Ovary (tissue), 9 donors: ENCODE results near the gene SELENOF. TPM values are rescaled to one million over a fixed set of nuclear protein-coding genes. Genes with fewer than 3 reads are reported as not detected.

ENCODE experiments used
- DNase-seq, 5 donors: peaks; one replicate each; pipeline ENCODE4 v3.0.0-alpha.2; 2019 to 2020
- H3K27ac ChIP-seq, 2 donors: fragments of 200-600 bp; one replicate each; pipeline versions ENCODE4 v1.5.1 to v1.8.0; 2019 to 2022
- H3K27me3 ChIP-seq: fragments of 200-600 bp; one replicate; pipeline ENCODE4 v1.8.0; 2022
- H3K36me3 ChIP-seq: fragments of 200-600 bp; sonication (generic); one replicate; pipeline ENCODE4 v1.5.1; 2019
- H3K4me1 ChIP-seq: one replicate; pipeline ENCODE4 v1.8.1; 2013; ENCODE audit warnings: mild to moderate bottlenecking, moderate library complexity; ENCODE audit not compliant: insufficient read depth
- H3K4me3 ChIP-seq: fragments of 200-600 bp; sonication (generic); one replicate; pipeline ENCODE4 v1.5.1; 2017
- H3K9me3 ChIP-seq, 2 donors: fragments of 200-600 bp in 1 of 2; sonication (generic) in 1 of 2; one replicate each; pipeline versions ENCODE4 v1.5.1 to v1.8.1; 2013 to 2019; ENCODE audit warnings: mild to moderate bottlenecking in 1 of 2, moderate library complexity in 1 of 2
- CTCF ChIP-seq, 3 donors: fragments of 450-650 bp in 2 of 3; fragments of 200-600 bp in 1 of 3; IDR thresholded peaks; one replicate each; pipeline versions ENCODE4 v1.5.1 to v1.8.0; 2016 to 2022; ENCODE audit warnings: antibody characterized with exemption in 3 of 3, mild to moderate bottlenecking in 1 of 3
- EP300 ChIP-seq: sonication (generic); formaldehyde crosslinking; IDR thresholded peaks from one replicate; pipeline ENCODE4 v1.6.1; 2017; ENCODE audit warnings: antibody characterized with exemption
- POLR2A ChIP-seq: fragments of 450-650 bp; IDR thresholded peaks from one replicate; pipeline ENCODE4 v1.6.1; 2017; ENCODE audit warnings: antibody characterized with exemption, mild to moderate bottlenecking, moderate library complexity
- WGBS, 3 donors: extraction: QIAGEN DNeasy Blood & Tissue Kit in 1 of 3; methylation state at CpG; one replicate each; pipeline versions ENCODE4 v1.1.5 to v1.1.7; 2013 to 2017; 5-methylcytosine and 5-hydroxymethylcytosine counted together
- intact Hi-C, 4 donors: fragments of 100-400 bp; cut with DNase I; formaldehyde crosslinking; loops; one replicate each; pipeline versions ENCODE4 v1.11.0 to v1.15.1; 2022 to 2023
- polyA plus RNA-seq, 2 donors: library from polyadenylated mRNA; stranded (reverse); fragments of 200-250 nt in 1 of 2; fragments of 350-450 nt in 1 of 2; fragmentation: Illumina TruSeq in 1 of 2; extraction: RNeasy Lipid Tissue Mini Kit (QIAGEN cat#74804) in 1 of 2; gene quantifications; one replicate each; pipeline ENCODE4 v1.2.3, GENCODE V29; 2013 to 2014
- total RNA-seq, 7 donors: library from RNA; depleted of rRNA in 2 of 7; stranded (reverse); fragments of >200 nt in 2 of 7; fragmentation: NEBNext Ultra II Directional in 3 of 7; extraction: Animal tissue kit (Norgen Biotek cat#: 25700) in 3 of 7; gene quantifications; one replicate each; pipeline versions ENCODE4 v1.1.0 to v1.2.4, GENCODE V29; 2016 to 2023
- donor health status: DM: no; HTN: no; CAD: no; lungs with moderate emphysema.
- donor health status: DM: no; HTN: no; CAD: no.
- donor health status: Bipolar disorder and iron deficiency.
- donor health status: DM: yes; HTN: yes; CAD: no.
- donor health status: DM: no; HTN: no; CAD: no.
- donor health status: DM: yes; HTN: yes; CAD: no.

The SELENOF gene
- total and polyA plus RNA-seq, 9 donors: 122 to 294 (median 167) TPM

DNA sequence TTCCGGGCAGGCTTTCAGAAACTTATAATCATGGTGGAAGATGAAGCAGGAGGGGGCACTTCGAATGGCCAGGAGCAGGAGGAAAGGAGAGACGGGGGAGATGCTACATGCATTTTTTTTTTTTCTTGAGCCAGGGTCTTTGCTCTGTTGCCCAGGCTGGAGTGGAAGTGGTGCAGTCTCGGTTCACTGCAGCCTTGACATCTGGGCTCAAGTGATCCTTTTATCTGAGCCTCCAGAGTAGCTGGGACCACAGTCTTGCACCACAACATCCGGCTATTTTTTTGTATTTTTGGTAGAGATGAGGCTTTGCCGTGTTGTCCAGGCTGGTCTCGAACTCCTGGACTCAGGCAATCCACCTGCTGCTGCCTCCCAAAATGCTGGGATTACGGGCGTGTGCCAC is 61.6 kb downstream of the SELENOF start:
- H3K9me3 ChIP-seq: no peaks in the 10 kb centered on the region
- intact Hi-C loops: no loop called here
- H3K4me1 ChIP-seq: no peaks in the 10 kb centered on the region
- no peak for TF ChIP-seq EP300
- TF ChIP-seq CTCF (IDR thresholded peaks at IDR 0.05): no peak
- no peak for TF ChIP-seq POLR2A
- no peak overlapping the region for H3K4me3 ChIP-seq
- H3K36me3 ChIP-seq: no peaks in the 10 kb centered on the region
- 88 to 92% (median 91%) methylated on average over 9 of the region's 9 CpGs for WGBS, 3 donors
- H3K27ac ChIP-seq: no peak overlapping the region
- H3K27me3 ChIP-seq: no peaks in the 10 kb centered on the region
- no peak for DNase-seq

- Histone ChIP-seq H3K4me1 (no peaks in the 10 kb centered on the region), H3K4me3 (no peak overlapping the region), H3K36me3 (no peaks in the 10 kb centered on the region), H3K9me3 (no peaks in the 10 kb centered on the region), H3K27me3 (no peaks in the 10 kb centered on the region), H3K27ac (no peak overlapping the region)
- intact Hi-C loops: no loop called here
- no peak for DNase-seq
- WGBS, 3 donors: 90 to 93% (median 93%) methylated on average over 3 of the region's 3 CpGs
- TF ChIP-seq CTCF (IDR thresholded peaks at IDR 0.05) (no peak), EP300 (no peak), POLR2A (no peak)
These were observed 64.2 kb downstream of the SELENOF start for GRCh38 chr1:86849756-86850155.

GRCh38 chr1:86848654-86849053 is 65.3 kb downstream of the SELENOF start:
- Histone ChIP-seq H3K9me3 (no peaks in the 10 kb centered on the region), H3K4me1 (no peaks in the 10 kb centered on the region), H3K4me3 (no peak overlapping the region), H3K36me3 (no peaks in the 10 kb centered on the region), H3K27ac (no peak overlapping the region), H3K27me3 (no peaks in the 10 kb centered on the region)
- TF ChIP-seq EP300: no peak
- no peak for TF ChIP-seq CTCF (IDR thresholded peaks at IDR 0.05)
- TF ChIP-seq POLR2A: no peak
- intact Hi-C loops: no loop called here
- no peak for DNase-seq
- WGBS, 3 donors: 79 to 90% (median 88%) methylated on average over 2 of the region's 2 CpGs

DNA sequence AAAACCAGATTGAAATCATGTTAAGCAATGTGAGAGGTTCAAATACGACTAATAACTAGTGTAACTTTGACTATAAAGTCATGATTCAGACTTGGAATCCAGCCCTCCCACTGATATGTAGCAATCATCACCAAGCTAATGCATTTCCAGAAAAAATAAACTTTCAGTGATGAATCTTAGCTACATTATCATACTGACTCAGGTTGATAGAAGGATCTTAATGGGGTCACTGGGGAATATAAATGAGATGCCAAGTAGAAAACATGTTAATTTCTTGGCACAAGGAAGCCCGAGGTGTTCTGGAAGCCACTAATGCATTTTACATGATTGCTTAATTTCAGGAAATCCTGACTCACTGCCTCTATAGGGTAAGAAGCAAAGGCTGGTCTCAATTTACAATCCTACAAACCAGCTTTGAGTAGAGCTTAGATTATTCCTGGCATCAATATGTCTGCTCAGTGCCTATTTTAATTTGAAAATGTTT is 67.7 kb downstream of the SELENOF start:
- H3K9me3 ChIP-seq: no peaks in the 10 kb centered on the region
- DNase-seq: no peak
- H3K4me3 ChIP-seq: no peak overlapping the region
- H3K27ac ChIP-seq: no peak overlapping the region
- WGBS, 3 donors: 13 to 21% (median 17%) methylated on average over 2 of the region's 2 CpGs
- H3K36me3 ChIP-seq: no peaks in the 10 kb centered on the region
- H3K4me1 ChIP-seq: no peaks in the 10 kb centered on the region
- intact Hi-C loops: no loop called here
- no peaks in the 10 kb centered on the region for H3K27me3 ChIP-seq
- TF ChIP-seq CTCF (IDR thresholded peaks at IDR 0.05) (no peak), POLR2A (no peak), EP300 (no peak)
